Measurements from ENCODE around the gene TNPO3. TPM values are rescaled to one million over a fixed set of nuclear protein-coding genes. Genes with fewer than 3 reads are reported as not detected.
"Not testable (repeated sequence)": the region's sequence is repeated elsewhere in the genome, so short reads cannot be mapped to it uniquely, and the experiment has no call there.

The TNPO3 gene
- total RNA-seq, 2 donors from 2014 or later, result 23.9 to 28.0 TPM

GRCh38 chr7:129073738-129074137 is 18.8 kb upstream of the TNPO3 start:
- intact Hi-C loops (cut with DNase I), result no loop called here
- ATAC-seq (no peak), DNase-seq (no peak)

GRCh38 chr7:129073204-129073603 is 18.3 kb upstream of the TNPO3 start:
- ATAC-seq, result no peak
- intact Hi-C loops (cut with DNase I), result no loop called here

GRCh38 chr7:129072479-129073011 is 17.6 kb upstream of the TNPO3 start:
- no peak for DNase-seq
- intact Hi-C loops (cut with DNase I), result no loop called here
- ATAC-seq, result no peak

More at GRCh38 chr7:129073204-129073603, 18.3 kb upstream of the TNPO3 start:
- no peak for DNase-seq

- ATAC-seq (no peak), DNase-seq (no peak)
- intact Hi-C loops (cut with DNase I), result no loop called here
Observed at GRCh38 chr7:129069021-129069420, 14.1 kb upstream of the TNPO3 start.

- intact Hi-C loops (cut with DNase I), result no loop called here
Observed at GRCh38 chr7:129067943-129068548, 13.1 kb upstream of the TNPO3 start.

GRCh38 chr7:129067132-129067561 is 12.2 kb upstream of the TNPO3 start:
- ATAC-seq; intact Hi-C loops (cut with DNase I); DNase-seq: not testable (repeated sequence)

More at GRCh38 chr7:129067943-129068548, 13.1 kb upstream of the TNPO3 start:
- no peak for DNase-seq
- no peak for ATAC-seq

- ATAC-seq, result peak in 1 of 2 donors; percentile 41
- intact Hi-C loops (cut with DNase I), result no loop called here
- DNase-seq, result no peak
Observed at GRCh38 chr7:129066290-129067131, 11.6 kb upstream of the TNPO3 start.

GRCh38 chr7:129055861-129056464 is 1.1 kb upstream of the TNPO3 start:
- intact Hi-C loops (cut with DNase I), result no loop called here
- no peak for ATAC-seq
- no peak for DNase-seq

- ATAC-seq (peak; percentile 20 to 42), DNase-seq (no peak)
- intact Hi-C loops (cut with DNase I), result no loop called here
Observed at GRCh38 chr7:129055294-129055816, 444 bp upstream of the TNPO3 start.

- ATAC-seq (peak in 1 of 2 donors; percentile 2), DNase-seq (no peak)
- intact Hi-C loops (cut with DNase I), result no loop called here
Observed at GRCh38 chr7:129053938-129054437, 923 bp downstream of the TNPO3 start.

GRCh38 chr7:129052441-129052840 is 2.5 kb downstream of the TNPO3 start:
- no peak for ATAC-seq
- DNase-seq, result no peak
- intact Hi-C loops (cut with DNase I), result no loop called here

- ATAC-seq, result not testable (repeated sequence)
Observed at GRCh38 chr7:129051459-129051858, 3.5 kb downstream of the TNPO3 start.

GRCh38 chr7:129047761-129048160 is 7.2 kb downstream of the TNPO3 start:
- ATAC-seq, result no peak
- no peak for DNase-seq
- intact Hi-C loops (cut with DNase I), result no loop called here

More at GRCh38 chr7:129051459-129051858, 3.5 kb downstream of the TNPO3 start:
- DNase-seq; intact Hi-C loops (cut with DNase I): not testable (repeated sequence)

- intact Hi-C loops (cut with DNase I), result no loop called here
- no peak for ATAC-seq
- no peak for DNase-seq
Observed at GRCh38 chr7:129045682-129046081, 9.2 kb downstream of the TNPO3 start.

GRCh38 chr7:129043012-129043411 is 11.9 kb downstream of the TNPO3 start:
- ATAC-seq (no peak), DNase-seq (no peak)
- intact Hi-C loops (cut with DNase I), result no loop called here

- intact Hi-C loops (cut with DNase I), result no loop called here
- ATAC-seq, result no peak
- DNase-seq, result no peak
Observed at GRCh38 chr7:129041142-129042085, 13.5 kb downstream of the TNPO3 start.

GRCh38 chr7:129038468-129038867 is 16.4 kb downstream of the TNPO3 start:
- DNase-seq; ATAC-seq; intact Hi-C loops (cut with DNase I): not testable (repeated sequence)

GRCh38 chr7:129037585-129037984 is 17.3 kb downstream of the TNPO3 start:
- intact Hi-C loops (cut with DNase I), result no loop called here
- DNase-seq (no peak), ATAC-seq (no peak)

All from left cardiac atrium (tissue), 4 donors.